ENCODE results near the gene ZNF410.
"Not testable (repeated sequence)": the region's sequence is repeated elsewhere in the genome, so short reads cannot be mapped to it uniquely, and the experiment has no call there.

The ZNF410 gene

DNA sequence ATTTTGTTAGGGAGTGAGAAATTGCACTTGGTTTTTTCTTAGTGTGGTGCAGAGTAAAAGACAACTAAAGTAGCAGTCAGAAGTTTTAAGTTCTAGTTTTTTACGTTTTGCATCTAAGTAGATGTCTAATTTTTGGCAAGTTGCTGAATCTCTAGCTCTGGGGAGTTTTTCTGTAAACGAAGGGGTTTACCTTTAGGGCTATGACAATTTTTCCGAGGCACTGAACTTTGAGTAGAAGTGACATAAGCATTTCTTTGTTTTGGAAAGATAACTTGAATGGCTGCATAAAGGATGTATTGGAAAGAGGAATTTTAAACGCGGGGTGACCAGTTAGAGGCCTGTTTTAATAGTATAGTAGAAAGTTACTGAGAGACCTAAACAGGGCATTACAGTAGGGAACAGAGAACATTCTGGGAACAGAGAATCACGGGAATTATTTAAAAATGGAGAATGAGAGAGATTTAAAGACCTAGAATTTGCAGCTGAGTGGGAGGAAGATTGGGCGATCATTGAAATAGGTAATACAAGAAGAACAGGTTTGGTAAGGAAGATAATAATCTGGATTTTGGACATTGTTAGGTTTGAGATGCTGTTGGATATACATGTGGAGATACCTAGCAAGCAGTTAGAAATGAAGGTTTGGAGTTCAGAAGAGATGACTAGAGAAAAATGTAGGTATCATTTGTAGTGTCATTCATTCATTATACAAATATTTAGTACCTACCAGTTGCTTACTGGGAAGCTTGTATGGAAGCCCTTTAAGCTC, 1.2 kb downstream of the ZNF410 start:
- DNase-seq: no peak

DNA sequence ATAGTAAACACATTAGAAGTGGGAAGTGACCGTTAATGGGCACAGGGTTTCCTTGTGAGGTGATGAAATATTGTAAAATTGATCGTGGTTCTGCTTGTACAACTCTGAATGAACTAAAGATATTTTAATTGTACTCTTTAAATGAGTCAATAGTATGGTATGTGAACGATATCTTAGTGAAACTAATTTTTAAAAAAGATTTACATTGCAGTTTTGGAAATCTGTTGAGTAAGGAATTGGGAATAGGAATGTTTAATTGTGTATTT, 1.7 kb downstream of the ZNF410 start:
- DNase-seq: no peak

DNA sequence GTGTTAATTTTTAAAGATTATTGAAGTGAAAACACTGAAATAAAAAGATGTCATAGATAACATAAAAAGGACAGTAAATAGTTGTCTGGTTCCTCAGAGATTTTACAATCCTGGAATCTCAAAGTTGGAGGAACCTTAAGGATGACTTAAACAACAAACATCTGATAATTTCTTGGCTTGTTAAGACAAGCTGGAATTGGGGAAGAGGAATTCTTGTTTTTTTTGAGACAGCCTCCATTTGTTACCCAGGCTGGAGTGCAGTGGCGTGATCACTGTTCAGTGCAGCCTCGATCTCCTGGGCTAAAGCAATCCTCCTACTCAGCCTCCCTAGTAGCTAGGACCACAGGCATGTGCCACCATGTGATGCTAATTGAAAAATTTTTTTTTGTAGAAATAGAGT, 2.3 kb downstream of the ZNF410 start:
- DNase-seq: no peak

DNA sequence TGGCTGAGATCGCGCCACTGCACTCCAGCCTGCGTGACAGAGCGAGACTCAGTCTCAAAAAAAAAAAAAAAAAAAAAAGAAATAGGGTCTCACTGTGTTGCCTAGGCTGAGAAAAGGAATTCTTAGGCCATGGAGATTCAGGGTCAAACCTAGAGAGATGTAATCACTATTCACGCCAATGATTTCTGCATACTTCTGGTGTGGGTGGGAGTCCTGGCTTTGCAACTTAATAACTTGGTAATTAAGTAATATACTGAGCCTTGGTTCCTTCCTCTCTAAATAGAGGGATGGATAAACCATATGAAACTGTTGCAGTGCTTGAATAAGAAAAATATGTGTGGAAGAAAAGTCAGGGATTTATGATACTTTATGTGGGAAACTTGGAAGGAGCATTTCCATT, 2.7 kb downstream of the ZNF410 start:
- DNase-seq: no peak

DNA sequence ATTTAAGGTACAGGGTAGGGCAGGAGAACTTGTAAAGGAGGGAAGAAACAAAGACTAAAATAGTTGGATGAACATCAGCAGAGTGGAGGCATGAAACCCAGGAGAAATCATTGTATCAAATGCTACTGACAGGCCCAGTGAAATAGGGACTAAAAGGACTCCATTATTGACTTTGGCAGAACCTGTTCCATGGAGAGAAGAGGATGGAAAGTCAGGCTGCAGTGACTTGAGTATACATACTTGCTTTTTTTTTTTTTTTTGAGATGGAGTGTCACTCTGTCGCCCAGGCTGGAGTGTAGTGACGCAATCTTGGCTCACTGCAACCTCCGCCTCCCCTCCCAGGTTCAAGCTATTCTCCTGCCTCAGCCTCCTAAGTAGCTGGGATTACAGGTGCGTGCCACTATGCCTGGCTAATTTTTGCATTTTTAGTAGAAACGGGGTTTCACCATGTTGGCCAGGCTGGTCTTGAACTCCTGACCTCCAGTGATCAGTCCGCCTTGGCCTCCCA, 7.6 kb downstream of the ZNF410 start:
- DNase-seq: not testable (repeated sequence)

DNA sequence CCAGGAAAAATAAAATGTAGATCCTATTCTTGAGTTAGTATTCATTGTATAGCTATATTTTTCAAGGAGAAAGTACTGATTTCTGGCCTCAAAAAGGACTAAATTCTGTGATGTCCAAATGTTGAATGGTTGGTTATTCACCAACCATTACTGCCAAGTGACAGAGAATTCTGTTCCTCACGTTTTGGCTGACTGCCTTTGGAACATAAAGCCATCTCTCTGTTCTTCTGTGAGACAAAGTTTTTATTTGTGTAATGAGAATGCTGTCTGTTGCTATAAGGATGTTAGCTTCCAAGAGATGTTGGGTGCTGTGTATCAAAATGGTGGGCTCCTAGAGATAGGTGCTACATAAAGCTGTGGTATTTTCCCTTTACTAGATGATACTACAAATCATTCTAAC, 9.3 kb downstream of the ZNF410 start:
- no peak for DNase-seq

DNA sequence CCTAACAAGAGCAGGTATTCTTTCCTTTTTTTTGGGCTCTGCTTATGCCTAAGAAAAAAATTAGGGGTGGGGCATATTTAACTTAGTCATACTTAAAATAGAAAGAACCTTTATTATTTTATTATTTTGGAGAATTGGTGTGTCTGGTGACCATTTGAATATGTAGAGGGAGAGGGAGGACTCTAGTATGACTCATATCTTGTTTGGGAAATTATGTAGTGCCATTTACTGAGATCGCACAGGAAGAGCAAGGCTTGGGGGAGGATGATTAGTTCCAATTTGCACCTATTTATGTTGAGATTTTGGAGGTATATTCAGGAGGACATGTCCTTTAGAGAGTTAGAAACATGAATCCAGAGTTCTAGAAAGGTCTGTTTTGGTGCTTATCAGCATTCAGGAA, 9.9 kb downstream of the ZNF410 start:
- DNase-seq: no peak

DNA sequence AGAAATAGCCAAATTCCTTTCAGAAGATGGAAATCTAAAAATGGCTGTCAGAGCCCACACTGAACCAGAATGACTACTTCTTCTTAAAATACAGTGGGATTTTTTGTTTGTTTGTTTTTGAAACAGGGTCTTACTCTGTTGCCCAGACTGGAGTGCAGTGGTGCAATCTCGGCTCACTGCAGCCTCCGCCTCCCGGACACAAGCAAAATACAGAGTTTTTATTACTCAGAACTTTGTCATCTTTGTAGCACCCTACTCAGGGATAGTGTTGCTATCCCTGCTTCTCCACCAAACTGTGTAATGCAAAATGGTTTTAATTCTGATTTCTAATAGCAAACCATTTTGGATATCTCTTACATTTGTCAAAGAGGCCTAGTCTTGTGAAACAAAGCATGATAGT, 16.4 kb downstream of the ZNF410 start:
- DNase-seq: no peak

DNA sequence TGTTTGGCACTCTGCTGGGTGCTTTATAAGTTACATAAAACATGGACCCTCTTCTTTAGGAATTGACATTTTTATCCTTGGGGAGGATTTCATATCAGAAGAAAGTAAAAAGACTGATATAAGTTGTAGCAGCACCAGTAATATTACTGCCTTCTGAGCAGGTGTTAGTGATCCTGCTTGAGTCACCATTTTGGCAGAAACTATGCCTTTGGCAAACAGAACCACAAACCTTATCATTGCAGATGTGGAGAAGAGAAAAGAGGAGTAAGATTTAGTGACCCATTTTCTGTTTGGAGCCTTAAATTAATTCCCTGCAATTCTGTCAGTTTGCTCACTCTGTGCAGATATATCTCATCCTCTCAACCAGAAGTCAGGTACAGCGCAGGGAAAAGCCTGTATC, 23.0 kb downstream of the ZNF410 start:
- DNase-seq: no peak

DNA sequence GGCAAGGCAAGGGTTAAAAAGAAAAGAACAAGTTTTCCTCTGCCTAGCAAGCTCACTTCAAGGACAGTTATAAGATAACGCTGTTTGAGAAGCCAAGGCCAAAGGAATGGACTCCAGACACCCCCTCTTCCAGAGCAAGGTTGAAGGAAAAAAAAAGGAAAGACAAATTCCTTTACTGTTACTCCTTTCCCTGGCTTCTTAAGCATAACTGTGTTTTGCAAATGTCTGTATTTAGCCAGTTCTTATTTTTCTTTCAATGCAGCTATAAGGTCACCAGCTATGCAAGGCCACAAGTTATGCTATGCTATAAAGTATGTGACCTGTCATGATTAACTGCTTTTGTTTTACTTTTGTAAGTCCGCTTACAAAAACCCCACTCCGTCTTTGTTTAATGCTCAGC, 26.6 kb downstream of the ZNF410 start:
- no peak for DNase-seq

DNA sequence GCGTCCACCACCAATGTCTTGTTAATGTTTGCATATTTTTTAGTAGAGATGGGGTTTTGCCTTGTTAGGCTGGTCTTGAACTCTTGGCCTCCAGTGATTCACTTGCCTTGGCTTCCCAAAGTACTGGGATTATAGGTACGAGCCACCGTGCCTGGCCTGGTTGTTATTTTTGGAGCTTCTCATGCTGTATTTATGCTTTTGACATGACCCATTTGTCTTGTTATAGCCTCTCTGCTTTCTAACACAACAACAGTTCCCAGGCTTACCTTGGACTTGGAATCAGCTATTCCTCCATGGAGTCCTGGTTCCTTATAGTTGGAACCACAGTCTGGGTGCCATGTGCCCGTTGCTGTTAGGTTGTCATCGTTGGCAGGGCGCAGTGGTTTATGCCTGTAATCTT, 29.7 kb downstream of the ZNF410 start:
- DNase-seq: no peak

DNA sequence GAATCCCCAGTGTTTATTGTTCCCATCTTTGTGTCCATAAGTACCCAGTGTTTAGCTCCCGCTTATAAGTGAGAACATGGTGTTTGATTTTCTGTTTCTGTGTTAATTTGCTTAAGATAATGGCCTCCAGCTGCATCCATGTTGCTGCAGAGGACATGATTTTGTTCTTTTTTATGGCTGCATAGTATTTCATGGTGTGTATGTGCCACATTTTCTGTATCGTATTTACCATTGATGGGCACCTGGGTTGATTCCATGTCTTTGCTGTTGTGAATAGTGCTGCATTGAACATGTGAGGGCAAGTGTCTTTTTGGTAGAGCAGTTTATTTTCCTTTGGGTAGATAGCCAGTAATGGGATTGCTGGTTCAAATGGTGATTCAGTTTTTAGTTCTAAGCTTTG, 32.8 kb downstream of the ZNF410 start:
- not testable (repeated sequence) for DNase-seq

DNA sequence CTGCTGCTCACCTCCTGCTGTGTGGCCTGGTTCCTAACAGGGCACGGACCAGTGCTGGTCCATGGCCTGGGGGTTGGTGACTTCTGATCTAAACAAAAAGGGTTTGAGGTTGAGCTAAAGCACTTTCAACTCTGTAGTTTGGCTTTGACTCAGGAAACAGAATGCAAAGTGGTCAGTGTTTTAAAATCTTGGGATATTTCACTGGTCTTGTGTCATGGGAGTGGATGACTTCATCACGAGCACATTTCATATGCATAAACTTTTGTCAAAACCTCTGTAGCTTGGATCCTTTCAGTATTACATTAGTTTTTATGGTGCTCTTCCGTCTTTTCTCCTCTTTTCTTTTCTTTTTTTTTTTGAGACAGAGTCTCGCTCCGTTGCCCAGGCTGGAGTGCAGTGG, 37.7 kb downstream of the ZNF410 start:
- DNase-seq: no peak

DNA sequence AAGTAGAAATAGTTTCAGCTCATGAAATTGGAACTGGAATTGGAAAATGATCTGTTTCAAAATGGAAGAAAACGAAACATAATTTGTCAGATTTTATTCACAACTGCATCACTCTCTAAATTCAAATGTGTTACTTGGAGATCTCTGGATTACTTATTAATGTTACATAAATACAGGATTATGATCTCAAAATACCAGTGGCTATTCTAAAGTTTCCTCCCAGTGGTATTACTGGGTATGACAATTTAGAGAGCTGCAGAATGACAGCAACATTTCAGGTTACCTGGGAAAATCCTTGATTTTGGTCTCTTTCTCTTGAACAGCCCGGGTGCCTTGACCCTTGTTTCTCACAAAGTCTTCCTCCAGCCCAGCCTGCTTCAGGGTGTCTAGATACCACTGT, 49.0 kb downstream of the ZNF410 start:
- DNase-seq: no peak

DNA sequence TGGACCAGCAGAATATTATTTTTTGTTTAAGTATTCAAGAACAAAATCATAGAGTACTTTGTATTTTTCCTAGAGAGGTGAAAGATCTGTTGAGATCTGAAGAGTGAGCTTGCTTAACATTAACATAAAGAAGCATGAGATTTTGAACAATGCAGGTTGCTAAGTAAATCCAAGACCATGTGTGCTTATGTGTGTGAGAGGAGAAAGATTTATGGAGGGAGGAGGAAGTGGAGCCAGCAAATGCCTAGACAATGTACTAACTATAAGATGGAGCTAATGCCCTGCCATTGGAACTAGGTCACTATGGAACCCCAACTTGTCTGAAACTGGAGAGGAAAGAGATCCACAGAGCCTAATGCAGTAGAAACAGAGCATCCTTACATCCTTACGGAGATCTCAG, 49.9 kb downstream of the ZNF410 start:
- DNase-seq: no peak

DNA sequence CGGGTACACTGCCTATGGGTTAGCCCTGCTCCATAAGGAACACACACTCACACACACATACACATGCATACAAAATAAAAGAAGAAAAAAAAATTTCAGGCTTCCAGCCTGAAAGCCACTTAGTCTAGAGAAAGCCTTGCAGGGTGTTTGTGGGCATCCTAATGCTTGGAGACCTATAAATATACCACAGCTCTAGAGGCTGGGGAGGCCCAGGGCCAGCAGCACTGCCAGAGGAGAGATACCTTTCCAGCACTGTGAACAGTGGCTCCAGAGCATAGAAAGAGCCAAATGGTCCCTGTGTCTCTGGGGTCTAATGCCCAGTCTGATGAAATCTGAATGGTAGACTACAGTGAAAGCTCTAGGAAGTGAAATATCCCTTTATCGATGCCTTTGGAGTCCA, 50.4 kb downstream of the ZNF410 start:
- DNase-seq: no peak

DNA sequence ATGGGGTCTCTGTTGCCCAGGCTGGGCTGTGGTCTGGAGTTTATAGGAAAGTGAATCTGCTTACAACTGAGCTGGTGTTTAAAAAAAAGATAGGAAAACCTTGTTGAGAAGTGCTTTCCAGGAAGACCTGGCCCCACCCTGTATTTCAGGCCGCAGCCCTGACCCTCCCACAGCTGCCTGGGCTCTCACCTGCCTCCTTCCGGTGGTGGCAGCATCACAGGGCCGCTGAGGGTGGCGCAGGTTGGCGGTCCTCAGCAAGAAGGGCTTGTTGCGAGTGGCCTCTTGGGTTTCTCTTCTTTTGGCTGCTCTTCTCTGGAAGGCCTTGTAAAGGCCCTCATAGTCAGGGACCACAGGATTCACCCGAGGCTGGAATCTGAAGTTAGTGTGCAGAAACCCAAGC, 55.5 kb downstream of the ZNF410 start:
- DNase-seq: no peak

DNA sequence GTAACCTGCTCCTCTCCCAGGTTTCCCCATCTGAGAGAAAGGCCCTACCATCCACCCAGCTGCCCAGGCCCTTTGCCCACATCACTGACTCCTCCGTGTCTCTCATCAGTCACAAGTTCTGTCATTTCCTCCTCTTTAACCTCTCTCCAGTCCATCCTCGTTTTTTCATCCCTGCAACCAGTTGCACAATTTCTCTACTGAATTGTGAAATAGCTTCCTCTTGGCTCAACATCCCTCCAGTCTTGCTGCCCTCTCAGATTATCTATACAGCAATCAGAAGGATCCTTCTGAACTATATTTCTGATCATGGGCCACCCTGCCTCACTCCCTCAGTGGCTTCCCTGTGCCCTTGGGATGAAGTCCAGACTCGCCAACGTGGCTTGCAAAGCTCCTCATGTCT, 56.4 kb downstream of the ZNF410 start:
- no peak for DNase-seq

DNA sequence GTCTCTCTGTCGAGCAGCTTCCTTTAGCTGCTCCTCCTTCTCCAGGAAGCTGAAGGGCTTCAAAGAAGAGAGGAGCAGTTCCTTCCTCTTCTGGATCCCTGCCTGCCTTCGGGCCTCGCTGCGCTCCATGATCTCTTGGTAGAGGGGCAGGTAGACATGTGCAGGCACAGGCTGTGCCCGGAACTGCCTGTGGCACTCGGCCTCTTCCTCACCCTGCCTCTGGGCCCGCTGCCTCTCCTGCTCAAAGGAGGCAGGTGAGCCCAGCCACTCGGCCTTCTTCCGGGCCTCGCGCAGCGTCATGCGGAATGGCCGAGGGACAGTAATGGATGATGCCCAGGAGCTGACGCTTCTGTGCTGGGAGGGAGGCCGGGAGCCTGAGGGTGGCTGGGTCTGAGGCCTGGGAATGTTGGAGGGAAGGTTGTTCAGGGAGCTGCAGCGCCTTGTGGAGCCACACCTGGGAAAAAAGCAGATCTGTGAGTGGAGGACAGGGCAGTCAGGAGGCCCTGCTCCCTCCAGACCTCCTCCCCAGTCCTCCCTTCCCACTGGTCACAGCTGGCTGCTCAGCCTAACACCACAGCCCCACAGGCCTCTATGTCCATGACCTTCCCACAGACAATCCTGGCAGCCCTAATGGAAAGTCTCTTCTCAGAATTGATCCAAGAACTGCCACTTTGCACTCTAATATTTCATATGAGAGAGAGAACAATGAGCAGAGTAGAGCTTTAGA, 57.9 kb downstream of the ZNF410 start:
- DNase-seq: no peak

DNA sequence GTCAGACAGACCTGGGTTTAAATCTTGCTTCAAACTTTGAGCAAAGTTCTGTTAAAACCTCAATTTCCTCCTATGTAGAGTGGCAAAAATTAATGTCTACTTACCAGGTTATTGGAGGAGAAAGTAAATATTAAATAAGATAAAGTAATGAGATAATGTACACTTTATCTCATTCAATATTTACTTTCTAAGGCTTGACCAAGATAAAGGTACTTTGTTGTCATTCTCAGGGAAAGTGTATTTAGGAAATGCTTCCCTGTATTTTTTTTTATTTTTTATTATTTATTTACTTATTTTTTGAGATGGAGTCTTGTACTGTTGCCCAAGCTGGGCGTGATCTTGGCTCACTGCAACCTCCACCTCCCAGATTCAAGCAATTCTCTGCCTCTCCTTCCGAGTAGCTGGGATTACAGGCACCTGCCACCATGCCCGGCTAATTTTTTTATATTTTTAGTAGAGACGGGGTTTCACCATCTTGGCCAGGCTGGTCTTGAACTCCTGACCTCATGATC, 58.6 kb downstream of the ZNF410 start:
- DNase-seq: no peak

DNA sequence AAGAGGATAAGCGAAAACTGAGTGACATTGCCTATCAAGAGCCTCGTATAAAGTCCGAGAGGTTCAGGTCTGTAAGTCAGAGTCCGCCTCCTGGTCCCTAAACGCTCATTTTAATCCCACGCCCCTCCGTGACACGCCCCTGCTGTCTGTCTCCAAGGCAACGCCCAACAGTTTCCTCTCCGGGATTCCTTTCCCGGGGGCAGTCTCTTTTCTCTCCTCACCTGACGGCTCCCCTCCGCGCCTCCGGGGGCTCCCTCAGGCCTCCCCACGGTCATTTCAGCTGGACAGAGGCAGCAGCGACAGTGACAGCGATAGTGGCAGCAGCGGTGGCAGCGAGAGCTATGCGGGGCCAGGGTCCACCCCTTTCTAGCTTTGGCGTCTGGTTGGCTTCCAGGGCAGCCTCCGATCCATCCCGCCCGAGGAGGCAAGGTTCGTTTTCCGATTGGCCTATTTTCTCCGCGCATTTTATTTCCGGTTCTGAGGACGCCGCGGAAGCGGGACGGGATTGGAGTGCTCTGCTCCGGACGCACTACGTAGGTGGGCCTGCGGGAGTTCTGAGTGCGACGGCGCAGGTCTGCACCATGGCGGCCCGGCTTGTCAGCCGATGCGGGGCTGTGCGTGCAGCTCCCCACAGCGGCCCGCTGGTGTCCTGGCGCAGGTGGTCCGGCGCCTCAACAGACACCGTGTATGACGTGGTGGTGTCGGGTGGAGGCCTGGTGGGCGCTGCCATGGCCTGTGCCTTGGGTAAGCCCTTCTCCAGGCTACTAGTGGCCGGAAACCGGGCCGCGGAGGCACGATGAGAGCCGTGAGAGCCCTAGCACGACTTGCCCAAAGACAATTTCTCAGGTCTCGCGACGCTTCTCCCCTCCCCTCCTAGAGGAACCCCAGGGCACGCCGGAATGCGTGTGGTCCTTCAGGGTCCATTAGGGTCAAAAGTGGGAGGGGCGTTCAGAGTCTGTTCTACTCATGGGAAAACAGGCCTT, 63.4 kb downstream of the ZNF410 start, which contains the start of the genes COQ6 and FAM161B:
COQ6 (plus strand) TSS at position 551 of the 983 bp plus-strand sequence; CDS start at position 582, 31 bp downstream.
FAM161B (minus strand) TSS at position 343 of the 983 bp plus-strand sequence; CDS start at position 275, 68 bp downstream.
- DNase-seq: peak; percentile 90

DNA sequence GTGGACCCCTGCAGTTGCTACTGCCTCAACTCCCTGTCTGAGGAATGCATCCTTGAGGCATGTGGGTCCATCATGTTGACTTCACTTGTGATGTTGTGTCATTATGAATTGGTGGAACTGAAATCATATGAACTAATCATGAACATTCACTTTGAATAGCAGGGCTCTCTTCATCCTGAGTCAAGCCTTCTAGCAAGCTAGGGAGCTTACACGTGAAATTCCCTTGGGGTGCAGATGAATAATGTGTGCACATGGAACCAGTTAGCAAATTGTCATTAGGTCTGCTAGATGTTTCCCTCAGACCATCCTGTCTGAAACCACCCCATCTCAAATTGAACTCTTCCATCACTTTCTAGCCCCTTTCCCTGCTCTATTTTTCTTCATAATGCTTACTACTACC, 67.1 kb downstream of the ZNF410 start:
- DNase-seq: no peak

DNA sequence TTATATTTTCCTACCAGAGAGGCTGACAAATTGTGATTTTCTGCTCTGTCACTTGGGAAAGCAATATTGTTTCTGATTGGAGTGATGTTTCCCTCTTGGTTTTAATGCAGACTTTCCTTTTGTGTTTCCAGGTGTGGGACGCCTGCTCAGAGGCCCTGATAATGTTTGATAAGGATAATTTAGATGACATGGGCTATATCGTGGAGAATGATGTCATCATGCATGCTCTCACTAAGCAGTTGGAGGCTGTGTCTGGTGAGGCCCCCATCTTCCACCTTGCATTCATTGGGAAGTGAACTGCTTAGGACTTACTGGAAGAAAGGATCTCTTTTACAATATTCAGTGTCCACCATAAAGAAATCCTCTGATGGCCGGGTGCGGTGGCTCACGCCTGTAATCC, 69.0 kb downstream of the ZNF410 start:
- DNase-seq: no peak

Measured in NCI-H187 treated with DMSO at 0.1 percent for 48 hours (cell line).